GM19238 (cell line): ENCODE measurements around the gene ALK.

Experiments
- DNase-seq: peaks from one replicate; pipeline ENCODE4 v3.0.0; 2011; ENCODE audit warnings: low spot score; ENCODE audit not compliant: insufficient read length

The ALK gene

DNA sequence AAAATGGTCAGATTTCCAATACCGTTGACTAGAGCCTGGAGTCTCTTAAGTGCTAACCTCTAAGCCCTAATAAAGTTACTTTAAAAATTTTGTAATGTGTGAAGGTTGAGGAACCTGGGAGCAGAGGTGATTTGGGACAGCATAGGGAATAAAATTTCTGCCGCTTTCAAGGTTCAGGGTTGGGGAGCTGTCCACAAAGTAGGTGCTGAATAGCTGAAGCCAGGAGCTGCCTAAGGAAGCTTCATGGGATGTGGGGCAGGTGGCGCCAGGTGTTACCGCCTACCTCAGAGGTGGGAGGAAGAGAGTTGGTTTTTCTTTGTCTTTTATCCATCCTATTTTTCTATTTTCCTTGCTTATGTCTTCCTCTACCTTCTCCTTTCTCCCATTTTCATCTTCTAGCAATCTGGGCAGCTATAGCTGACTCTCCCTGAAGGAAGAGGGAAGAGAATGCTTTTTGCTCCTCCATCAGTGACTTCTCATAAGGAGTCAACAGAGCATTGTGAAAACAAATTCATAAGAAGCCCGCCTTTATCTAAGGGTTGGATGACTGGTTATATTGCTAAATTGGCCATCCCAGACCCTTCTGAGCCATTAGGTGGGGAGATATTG lies 627.5 kb downstream of the ALK start:
- no peak for DNase-seq

- DNase-seq = no peak
Observed at GRCh38 chr2:29290293-29291047, 630.9 kb downstream of the ALK start.

DNA sequence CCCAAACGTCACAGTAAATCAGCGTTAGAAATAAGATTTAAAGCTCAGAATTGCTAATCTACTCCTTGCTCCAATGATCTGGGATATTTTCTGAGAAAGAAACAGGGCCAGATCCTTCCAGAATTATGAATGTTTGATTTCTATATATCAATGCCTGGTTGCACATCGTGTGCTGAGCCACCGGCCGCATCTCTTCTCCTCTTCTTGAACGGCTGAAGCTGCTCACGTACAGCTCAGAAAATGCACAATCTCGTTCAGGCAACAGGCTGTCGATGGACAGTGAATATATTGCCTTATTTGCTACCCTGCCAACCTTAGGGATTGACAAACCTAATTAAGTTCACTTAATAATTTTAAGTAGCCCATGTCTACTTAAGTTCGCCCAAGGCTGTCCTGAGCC lies 636.7 kb downstream of the ALK start:
- no peak for DNase-seq

DNA sequence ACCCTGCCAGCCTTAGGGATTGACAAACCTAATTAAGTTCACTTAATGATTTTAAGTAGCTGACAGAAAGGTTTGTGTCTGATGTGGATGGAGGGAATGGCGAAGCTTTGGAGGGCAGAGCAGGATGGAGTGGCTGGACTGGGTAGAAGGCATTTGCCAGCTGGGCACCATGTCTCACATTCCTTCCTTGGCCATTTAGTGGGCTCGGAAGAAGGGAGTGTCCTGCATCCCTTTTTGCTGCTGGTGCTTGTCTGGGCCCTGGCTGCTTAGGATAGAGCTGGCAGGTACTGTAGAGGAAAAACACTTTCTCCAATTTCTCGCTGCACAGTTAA lies 639.5 kb downstream of the ALK start:
- DNase-seq = no peak

DNA sequence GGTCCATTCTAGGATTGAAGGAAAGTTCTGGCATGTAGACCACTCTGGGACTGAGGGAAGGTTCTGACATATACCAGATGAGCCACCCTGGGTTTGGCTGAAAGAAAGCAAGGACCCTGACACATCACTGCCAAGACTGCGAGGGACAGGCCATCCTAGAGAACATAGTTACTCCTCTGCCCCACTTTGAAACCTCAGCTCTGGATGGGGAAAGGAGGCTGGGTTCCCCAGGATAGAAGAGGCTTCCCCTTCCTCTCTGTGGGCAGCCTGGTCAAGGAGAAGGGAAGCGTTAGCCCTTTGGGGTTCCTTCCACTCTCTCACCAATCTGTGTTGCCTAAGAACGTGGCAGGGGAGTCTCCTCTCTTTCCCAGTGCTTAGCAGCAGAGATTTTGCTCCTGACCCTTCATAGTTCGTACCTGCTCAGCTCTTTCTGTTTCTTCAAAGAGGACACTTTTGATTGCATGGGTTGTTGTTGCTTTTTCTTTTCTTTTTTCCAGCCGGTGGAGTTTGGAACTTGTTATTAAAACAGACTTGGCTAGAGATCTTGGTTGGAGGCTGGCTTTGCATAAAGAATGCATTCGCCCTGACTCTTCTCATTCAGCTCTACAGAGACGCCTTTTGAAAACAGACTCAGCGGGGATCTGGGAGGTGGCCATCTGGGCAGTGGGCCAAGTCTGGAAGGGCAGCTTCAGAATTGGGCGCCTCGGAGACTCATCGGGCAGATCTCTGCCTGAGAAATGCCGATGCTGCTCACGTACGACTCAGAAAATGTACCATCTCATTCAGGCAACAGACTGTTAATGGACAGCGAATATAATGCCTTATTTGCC lies 640.1 kb downstream of the ALK start:
- no peak for DNase-seq

DNA sequence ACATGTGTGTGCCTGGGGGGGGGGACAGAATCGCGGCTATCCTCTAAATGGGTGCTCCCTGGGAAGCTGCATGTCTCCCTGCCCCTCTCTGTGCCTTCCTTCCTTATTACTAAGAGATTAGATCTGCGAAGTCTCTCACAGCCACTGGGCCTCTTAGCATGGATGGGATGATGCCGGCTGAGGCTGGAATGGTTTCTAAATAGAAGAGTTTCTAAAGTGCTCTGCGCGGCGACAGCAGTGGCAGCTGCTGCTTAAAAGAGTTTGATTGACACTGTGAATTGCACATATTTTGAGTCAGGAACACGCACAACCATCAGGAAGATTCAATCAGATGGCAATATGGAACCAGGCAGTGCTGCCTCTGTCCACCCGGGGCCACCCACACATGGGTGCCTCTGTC lies 642.4 kb downstream of the ALK start:
- DNase-seq = no peak

- DNase-seq = no peak
Observed at GRCh38 chr2:29276151-29276550, 645.2 kb downstream of the ALK start.

- no peak for DNase-seq
Observed at GRCh38 chr2:29275186-29275585, 646.2 kb downstream of the ALK start.

- no peak for DNase-seq
Observed at GRCh38 chr2:29273685-29274611, 647.4 kb downstream of the ALK start.

GRCh38 chr2:29273004-29273684 lies 648.2 kb downstream of the ALK start:
- DNase-seq = no peak

- DNase-seq = no peak
Observed at GRCh38 chr2:29272311-29272710, 649.1 kb downstream of the ALK start.

DNA sequence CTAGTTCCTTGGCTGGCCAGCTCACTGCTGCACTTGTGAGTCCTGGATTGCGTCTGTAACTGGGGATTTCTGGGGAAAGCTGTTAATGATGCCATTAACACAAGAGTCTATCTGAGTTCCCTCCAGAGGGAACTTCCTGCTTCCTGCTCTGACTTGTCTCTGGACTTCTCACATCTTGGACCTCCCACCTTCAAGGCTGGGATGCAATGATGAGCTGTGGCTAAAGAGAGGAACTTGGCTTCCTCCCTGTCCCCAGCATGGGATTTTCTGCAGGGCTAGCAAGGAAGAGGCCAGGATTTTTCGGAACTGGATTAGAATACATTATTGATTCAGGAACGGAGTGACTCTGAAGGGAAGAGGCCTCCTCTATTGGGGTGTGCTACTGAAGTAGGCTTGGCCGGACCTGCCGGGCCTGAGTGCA lies 650.7 kb downstream of the ALK start:
- no peak for DNase-seq

DNA sequence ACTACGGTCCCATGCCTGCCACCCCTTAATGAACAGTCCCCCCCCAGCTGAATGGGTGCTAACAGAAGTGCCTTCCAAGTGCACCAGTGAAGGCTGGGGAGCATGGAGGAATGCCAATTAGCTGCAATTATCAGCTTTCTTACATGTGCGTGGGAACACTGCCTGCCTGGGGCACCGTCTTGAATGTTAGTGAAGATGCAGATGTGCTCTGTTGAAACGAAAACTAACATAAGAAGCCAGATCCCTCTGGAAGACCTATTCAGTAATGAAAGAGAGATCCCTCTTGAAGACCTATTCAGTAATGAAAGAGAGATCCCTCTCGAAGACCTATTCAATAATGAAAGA lies 651.6 kb downstream of the ALK start:
- no peak for DNase-seq

DNA sequence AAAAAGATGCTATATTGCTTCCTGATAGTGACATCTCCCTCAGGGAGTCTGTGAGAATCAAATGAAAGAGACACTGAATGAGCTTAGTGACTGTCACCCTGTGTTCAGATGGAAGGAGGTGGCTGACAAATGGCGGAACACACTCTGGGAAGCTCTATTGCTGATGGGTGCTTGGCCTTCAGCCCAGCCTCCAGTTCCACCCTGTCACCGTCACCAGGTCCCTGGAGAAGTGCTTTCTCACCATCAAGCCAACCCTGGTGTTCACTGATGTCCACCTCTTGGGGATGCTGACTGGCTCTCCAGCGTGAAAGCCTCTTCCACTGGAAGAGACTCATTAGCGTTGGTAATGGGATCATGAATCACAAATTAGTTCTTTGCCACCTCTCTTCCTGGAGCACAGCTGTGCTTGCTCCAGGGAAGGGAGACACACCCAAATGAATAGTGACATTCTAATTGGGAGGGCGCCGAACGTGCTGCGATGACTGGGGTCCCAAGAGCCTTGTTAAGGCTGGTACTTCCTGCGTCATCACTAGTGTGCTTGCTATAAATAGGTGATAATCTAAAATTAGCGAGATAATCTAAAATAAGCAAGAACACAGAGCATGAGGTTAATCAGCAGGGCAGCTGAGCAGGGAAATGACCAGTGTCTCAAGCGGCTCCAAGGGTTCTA lies 652.2 kb downstream of the ALK start:
- DNase-seq = no peak

GRCh38 chr2:29267720-29268119 lies 653.7 kb downstream of the ALK start:
- DNase-seq = no peak

DNA sequence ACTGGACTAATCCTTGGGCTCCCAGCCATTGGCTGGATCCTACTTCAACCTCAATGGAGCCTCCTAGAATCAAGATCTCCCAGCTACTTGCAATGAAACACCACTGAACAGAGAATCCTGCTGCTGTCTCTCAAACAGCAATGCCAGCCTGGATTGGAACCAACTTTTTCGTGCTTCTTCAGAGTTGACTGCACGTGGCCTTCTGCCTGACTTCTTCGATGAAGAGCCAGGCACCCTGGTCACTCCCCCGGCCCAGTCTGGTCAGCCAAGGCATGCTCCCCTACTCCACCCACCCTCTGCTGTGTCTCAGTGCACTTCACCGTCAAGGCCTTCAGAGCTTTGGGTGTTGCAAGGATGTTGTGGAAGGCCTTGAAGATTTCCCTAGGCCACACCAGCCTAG lies 657.5 kb downstream of the ALK start:
- DNase-seq = no peak

DNA sequence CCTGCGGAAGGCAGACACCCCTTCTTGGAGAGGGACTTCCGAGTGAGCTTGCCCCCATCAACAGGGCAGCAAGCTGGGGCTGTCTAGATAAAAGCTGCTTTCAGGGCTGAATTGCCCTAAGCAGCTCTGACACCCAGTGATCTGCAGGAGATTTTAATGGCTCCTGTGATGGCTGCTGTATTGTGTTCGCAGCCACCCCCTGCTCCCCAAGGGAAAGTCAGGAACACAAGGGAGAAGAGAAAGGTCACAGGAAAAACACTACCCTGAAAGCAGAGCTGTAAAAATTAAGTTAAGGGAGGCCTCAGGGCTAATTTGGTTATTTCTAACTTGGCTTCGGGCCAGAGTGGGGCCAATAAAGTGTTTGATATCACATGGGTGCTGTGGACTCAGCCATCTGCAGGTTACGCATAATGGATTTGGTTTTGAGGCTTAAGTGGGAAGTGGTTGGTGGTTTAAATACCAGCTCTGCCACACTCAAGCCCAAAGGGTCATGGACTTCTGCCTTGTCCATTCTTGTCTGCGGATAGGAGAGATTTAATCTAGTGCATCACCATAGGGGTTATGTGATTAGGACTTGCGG lies 658.6 kb downstream of the ALK start:
- DNase-seq = no peak

- no peak for DNase-seq
Observed at GRCh38 chr2:29261003-29261402, 660.4 kb downstream of the ALK start.

DNA sequence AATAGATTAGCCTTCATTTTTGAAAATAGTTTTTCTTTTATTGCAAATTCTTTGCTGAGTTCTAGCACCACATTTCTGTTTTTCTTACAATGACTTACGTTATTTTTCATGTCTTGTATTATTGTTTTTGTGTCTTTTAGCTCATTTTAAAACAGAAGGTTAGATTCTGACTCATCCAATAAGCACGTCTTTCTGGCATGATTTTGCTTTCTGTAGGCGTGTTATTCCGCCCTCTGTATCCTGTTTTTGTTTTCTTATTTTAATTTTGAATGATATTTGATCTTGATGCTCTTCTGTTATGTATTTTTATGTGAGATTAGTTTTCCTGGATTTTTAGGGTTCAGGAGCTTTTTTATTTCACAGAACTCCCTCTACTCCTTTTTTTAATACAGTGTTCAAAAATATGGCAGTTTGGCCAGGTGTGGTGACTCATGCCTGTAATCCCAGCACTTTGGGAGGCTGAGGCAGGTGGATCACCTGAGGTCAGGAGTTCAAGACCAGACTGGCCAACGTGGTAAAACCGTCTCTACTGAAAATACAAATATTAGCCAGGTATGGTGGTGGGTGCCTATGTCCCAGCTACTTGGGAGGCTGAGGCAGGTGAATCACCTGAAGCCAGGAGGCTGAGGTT lies 661.1 kb downstream of the ALK start:
- DNase-seq = no peak

DNA sequence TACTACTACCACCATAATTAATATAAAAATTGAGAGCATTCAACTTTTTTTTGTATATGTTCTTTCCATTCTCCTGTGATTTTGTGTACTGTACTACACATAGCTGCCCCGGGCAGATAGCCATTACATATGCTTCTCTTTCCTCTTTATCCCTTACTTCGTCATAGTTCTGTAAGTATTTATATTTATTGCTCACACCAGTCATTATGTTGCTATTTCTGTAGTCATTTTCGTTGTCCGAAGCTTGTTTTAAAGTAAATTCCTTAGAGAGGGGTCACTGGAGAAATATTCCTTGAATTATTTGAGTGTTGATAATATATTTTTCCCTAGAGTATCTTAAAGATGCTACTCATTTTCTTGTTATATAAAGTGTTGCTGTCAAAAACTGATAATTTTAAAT lies 662.2 kb downstream of the ALK start:
- no peak for DNase-seq
